GM10248 (cell line): ENCODE data around the gene MARF1.
"Not testable (repeated sequence)": the region's sequence is repeated elsewhere in the genome, so short reads cannot be mapped to it uniquely, and the experiment has no call there.

Experiments used
- CTCF ChIA-PET: fragments of 300-600 bp; sonication (Branson Sonifier 250); formaldehyde crosslinking; extraction: SDS; loops from one replicate; lab custom pipeline; 2021; ENCODE audit warnings: antibody characterized with exemption; lab: Yijun Ruan, JAX
- POLR2A ChIA-PET: fragments of 350-650 bp; sonication (Branson Sonifier 250); formaldehyde crosslinking; extraction: SDS; loops from one replicate; lab custom pipeline; 2020; ENCODE audit warnings: antibody characterized with exemption; lab: Yijun Ruan, JAX
- DNase-seq: peaks from one replicate; pipeline ENCODE4 v3.0.0; 2012; ENCODE audit errors: extremely low spot score
- CTCF ChIP-seq: IDR thresholded peaks from 2 replicates; pipeline ENCODE4 v1.5.1; 2012; ENCODE audit warnings: mild to moderate bottlenecking, low read depth; ENCODE audit errors: extremely low read depth, missing control alignments, control extremely low read depth

Gene MARF1

GRCh38 chr16:15648135-15648730 lies 5.3 kb upstream of the MARF1 start:
- CTCF ChIA-PET, result no interaction called here
- DNase-seq, result no peak
- POLR2A ChIA-PET, result no interaction called here
- no peak for TF ChIP-seq CTCF

- POLR2A ChIA-PET, result no interaction called here
- no peak for DNase-seq
- TF ChIP-seq CTCF, result no peak
- CTCF ChIA-PET, result no interaction called here
These were observed 4.5 kb upstream of the MARF1 start for GRCh38 chr16:15647294-15648014.

GRCh38 chr16:15646557-15647293 lies 3.8 kb upstream of the MARF1 start:
- POLR2A ChIA-PET, CTCF ChIA-PET, DNase-seq: not testable (repeated sequence)

- DNase-seq, CTCF ChIA-PET: not testable (repeated sequence)
- POLR2A ChIA-PET, result interaction anchor here (0.5 kb wide), 1 partner anchor 24 kb away, joined by 7 read pairs; no protein-coding TSS in a partner anchor
These were observed 2.1 kb upstream of the MARF1 start for GRCh38 chr16:15644962-15645465.

GRCh38 chr16:15644267-15644961 lies 1.5 kb upstream of the MARF1 start:
- ChIA-PET CTCF (interaction anchor here (1.5 to 3.3 kb wide), 2 partner anchors 9 to 24 kb away, joined by 3 to 21 read pairs; no protein-coding TSS in a partner anchor), POLR2A (interaction anchor here (0.5 kb wide), 1 partner anchor 24 kb away, joined by 7 read pairs; no protein-coding TSS in a partner anchor)
- DNase-seq, result no peak
- TF ChIP-seq CTCF, result no peak

GRCh38 chr16:15643946-15644250 lies 944 bp upstream of the MARF1 start:
- no peak for DNase-seq
- no peak for TF ChIP-seq CTCF
- ChIA-PET POLR2A (no interaction called here), CTCF (interaction anchor here (1.3 to 3.3 kb wide), 4 partner anchors 10 to 25 kb away, joined by 3 to 21 read pairs (median 4); no protein-coding TSS in a partner anchor)

- DNase-seq, result peak; percentile 69
- ChIA-PET CTCF (interaction anchor here (1.0 to 3.3 kb wide), 11 partner anchors 9 to 64 kb away, joined by 3 to 21 read pairs (median 4); no protein-coding TSS in a partner anchor), POLR2A (interaction anchor here (0.7 kb wide), 2 partner anchors 20 to 27 kb away, joined by 3 to 4 read pairs; no protein-coding TSS in a partner anchor)
- TF ChIP-seq CTCF, result peak; percentile 47
These were observed 352 bp downstream of the MARF1 start for GRCh38 chr16:15642557-15643047.
